ENCODE results near the gene TRAPPC1.

TRAPPC1 gene

DNA sequence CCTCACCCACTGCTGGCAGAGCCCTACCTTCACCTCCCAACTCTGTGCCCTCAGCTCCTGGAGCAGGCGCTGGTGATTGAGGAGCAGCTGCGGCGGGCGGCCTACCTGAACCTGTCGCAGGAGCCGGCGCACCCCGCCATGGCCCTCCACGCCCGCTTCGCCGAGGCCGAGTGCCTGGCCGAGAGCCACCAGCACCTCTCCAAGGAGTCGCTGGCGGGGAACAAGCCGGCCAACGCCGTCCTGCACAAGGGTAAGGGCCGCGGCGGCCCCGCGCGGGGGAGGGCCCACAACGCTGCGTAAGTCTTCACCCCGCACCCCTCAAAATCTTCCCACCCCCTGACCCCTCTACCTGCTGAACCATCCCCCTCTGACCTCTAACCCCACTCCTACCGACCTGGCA, 22.7 kb downstream of the TRAPPC1 start:
- Mint-ChIP-seq H3K27ac (no peak overlapping the region), H3K9me3 (no peaks in the 10 kb centered on the region), H3K4me1 (ENCODE audit: low read depth in 2 of 2) (peaks cover 0 to 4% of the 10 kb centered on the region in 2 donors), H3K4me3 (no peak overlapping the region), H3K36me3 (ENCODE audit: insufficient read depth) (peaks cover 51% of the 10 kb centered on the region), H3K27me3 (no peaks in the 10 kb centered on the region)
- ATAC-seq (replicated peaks) (no peak), DNase-seq (no peak)

DNA sequence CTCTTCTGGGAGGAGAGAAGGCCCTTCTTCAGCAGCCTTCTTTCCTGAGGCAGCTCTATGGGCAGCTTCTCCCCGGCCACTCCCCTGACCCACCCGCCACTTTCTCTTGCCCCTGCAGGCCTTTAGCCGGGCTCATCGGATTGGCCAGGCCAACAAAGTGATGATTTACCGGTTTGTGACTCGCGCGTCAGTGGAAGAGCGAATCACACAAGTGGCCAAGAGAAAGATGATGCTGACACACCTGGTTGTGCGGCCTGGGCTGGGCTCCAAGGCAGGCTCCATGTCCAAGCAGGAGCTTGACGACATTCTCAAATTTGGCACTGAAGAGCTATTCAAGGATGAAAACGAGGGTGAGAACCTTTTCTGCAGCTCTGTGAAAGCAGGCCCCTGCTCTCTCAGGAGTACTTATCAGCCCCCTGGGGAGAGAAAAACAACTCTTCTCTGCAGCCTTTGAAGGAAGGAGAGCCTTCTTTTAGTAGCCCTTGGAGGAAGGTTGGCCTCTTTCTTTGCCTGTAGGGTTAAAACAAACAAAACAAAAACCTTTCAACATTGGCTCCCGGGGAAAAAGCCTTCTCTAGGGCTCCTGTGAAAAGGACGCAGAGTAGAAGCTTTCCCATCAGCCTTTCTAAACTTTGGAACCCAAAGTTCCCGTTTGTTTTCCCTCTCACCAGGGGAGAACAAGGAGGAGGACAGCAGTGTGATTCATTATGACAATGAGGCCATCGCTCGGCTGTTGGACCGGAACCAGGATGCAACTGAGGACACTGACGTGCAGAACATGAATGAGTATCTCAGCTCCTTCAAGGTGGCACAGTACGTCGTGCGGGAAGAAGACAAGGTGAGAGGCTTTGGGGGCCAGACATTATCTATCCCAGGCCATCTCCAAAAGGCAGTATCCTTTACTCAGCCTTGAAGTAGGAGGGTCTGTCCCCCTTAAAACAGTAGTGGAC, 28.3 kb downstream of the TRAPPC1 start:
- peak overlapping the region in 1 of 2 donors; percentile 78 for H3K27ac Mint-ChIP-seq
- peaks cover 88% of the 10 kb centered on the region for H3K36me3 Mint-ChIP-seq (ENCODE audit: insufficient read depth)
- H3K9me3 Mint-ChIP-seq = no peaks in the 10 kb centered on the region
- no peak overlapping the region for H3K4me3 Mint-ChIP-seq
- no peak for DNase-seq
- no peaks in the 10 kb centered on the region for H3K27me3 Mint-ChIP-seq
- no peaks in the 10 kb centered on the region for H3K4me1 Mint-ChIP-seq (ENCODE audit: low read depth in 2 of 2)
- no peak for ATAC-seq (replicated peaks)

DNA sequence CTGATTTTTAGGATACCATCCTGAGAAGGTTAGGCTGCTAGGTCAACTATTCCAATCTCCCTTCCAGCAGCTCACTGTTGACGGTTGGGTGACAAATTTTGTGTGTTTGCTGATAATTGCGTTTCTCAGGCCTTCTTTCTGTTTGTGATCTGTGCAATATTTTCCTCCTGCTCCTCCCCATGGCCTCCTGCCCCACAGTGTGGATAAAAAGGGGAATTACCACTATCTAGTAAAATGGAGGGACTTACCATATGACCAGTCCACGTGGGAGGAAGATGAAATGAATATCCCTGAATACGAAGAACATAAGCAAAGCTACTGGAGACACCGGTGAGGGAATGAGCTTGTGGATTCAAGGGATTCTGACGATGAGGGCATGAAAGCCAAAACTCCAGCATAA, 34.0 kb downstream of the TRAPPC1 start:
- peaks cover 2 to 18% of the 10 kb centered on the region in 2 donors for H3K4me1 Mint-ChIP-seq (ENCODE audit: low read depth in 2 of 2)
- peaks cover 89% of the 10 kb centered on the region for H3K36me3 Mint-ChIP-seq (ENCODE audit: insufficient read depth)
- ATAC-seq (replicated peaks) = peak; percentile 66
- H3K27ac Mint-ChIP-seq = peak overlapping the region in 1 of 2 donors; percentile 27
- no peak for DNase-seq
- no peaks in the 10 kb centered on the region for H3K9me3 Mint-ChIP-seq
- H3K4me3 Mint-ChIP-seq = no peak overlapping the region
- no peaks in the 10 kb centered on the region for H3K27me3 Mint-ChIP-seq

DNA sequence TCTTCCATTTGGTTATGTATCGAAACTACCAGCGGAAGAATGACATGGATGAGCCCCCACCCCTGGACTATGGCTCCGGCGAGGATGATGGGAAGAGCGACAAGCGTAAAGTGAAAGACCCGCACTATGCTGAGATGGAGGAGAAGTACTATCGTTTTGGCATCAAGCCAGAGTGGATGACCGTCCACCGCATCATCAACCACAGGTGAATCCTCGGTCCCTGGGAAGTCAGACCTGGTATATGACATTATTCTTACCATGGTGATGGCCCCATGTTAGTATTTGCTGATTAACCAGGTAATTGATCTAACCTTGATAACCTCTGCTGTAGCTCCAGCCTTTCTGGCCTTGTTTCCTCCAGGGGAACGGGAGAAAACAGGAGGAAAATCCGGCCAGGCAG, 34.7 kb downstream of the TRAPPC1 start:
- H3K4me1 Mint-ChIP-seq (ENCODE audit: low read depth in 2 of 2) = peaks cover 2 to 18% of the 10 kb centered on the region in 2 donors
- peaks cover 91% of the 10 kb centered on the region for H3K36me3 Mint-ChIP-seq (ENCODE audit: insufficient read depth)
- no peak for DNase-seq
- H3K27me3 Mint-ChIP-seq = no peaks in the 10 kb centered on the region
- no peaks in the 10 kb centered on the region for H3K9me3 Mint-ChIP-seq
- peak overlapping the region; percentile 16 to 44 for H3K27ac Mint-ChIP-seq
- ATAC-seq (replicated peaks) = no peak
- no peak overlapping the region for H3K4me3 Mint-ChIP-seq

DNA sequence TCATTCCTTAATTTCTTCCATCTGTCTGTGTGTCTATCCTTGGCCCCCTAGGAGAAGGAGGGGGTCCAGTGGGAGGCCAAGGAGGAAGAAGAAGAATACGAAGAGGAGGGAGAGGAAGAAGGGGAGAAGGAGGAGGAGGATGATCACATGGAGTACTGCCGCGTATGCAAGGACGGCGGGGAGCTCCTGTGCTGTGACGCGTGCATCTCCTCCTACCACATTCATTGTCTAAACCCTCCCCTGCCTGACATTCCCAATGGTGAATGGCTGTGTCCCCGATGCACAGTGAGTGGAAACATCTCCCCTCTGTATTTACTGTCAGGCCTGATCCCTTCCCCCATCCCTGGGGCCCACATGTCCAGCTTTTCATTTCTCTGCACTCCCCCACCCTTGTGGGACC, 36.9 kb downstream of the TRAPPC1 start:
- ATAC-seq (replicated peaks) (no peak), DNase-seq (no peak)
- peak overlapping the region; percentile 20 to 67 for H3K27ac Mint-ChIP-seq
- no peaks in the 10 kb centered on the region for H3K9me3 Mint-ChIP-seq
- H3K4me3 Mint-ChIP-seq = no peak overlapping the region
- H3K36me3 Mint-ChIP-seq (ENCODE audit: insufficient read depth) = peaks cover 89% of the 10 kb centered on the region
- peaks cover 2 to 28% of the 10 kb centered on the region in 2 donors for H3K4me1 Mint-ChIP-seq (ENCODE audit: low read depth in 2 of 2)
- no peaks in the 10 kb centered on the region for H3K27me3 Mint-ChIP-seq

DNA sequence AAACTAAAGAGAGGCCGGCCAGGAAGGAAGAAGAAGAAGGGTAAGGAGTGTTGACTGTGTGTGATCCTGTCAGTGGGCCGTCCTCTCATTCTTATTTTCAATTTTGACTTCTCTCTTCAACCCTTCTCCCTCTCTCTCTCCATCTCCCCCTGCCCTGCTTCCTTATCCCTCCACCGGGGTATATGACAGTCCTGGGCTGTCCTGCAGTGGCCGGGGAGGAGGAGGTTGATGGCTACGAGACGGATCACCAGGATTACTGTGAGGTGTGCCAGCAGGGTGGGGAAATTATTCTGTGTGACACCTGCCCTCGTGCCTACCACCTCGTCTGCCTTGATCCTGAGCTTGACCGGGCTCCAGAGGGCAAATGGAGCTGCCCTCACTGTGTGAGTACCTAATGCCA, 37.5 kb downstream of the TRAPPC1 start:
- H3K27me3 Mint-ChIP-seq = no peaks in the 10 kb centered on the region
- H3K4me1 Mint-ChIP-seq (ENCODE audit: low read depth in 2 of 2) = peaks cover 2 to 28% of the 10 kb centered on the region in 2 donors
- peaks cover 89% of the 10 kb centered on the region for H3K36me3 Mint-ChIP-seq (ENCODE audit: insufficient read depth)

DNA sequence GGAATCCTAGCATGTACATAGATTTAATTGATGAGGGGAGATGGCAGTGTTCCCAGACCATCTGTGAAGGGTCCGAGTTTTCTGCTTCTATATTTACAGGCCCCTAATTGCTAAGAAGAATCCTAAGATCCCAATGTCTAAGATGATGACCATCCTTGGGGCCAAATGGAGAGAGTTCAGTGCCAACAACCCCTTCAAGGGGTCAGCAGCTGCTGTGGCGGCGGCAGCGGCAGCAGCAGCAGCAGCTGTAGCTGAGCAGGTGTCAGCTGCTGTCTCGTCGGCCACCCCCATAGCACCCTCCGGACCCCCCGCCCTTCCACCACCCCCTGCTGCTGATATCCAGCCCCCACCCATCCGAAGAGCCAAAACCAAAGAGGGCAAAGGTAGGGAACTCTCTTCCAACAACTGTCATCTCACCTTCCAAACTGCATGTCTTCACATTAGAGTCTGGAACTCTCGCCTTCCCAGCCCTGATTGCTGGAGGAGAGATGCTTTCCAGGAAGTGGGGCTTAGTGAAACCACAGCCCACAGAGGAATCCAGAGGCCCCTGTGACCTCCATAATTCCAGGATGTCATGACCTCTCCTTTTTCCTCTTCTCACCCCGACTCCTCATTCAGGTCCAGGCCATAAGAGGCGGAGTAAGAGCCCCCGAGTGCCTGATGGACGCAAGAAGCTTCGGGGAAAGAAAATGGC, 38.4 kb downstream of the TRAPPC1 start:
- Mint-ChIP-seq H3K27ac (peak overlapping the region in 1 of 2 donors; percentile 71), H3K4me1 (ENCODE audit: low read depth in 2 of 2) (peaks cover 2 to 28% of the 10 kb centered on the region in 2 donors), H3K36me3 (ENCODE audit: insufficient read depth) (peaks cover 80% of the 10 kb centered on the region), H3K27me3 (no peaks in the 10 kb centered on the region), H3K9me3 (no peaks in the 10 kb centered on the region), H3K4me3 (no peak overlapping the region)
- DNase-seq (no peak), ATAC-seq (replicated peaks) (no peak)

More for the DNA sequence above, 37.5 kb downstream of the TRAPPC1 start:
- ATAC-seq (replicated peaks) (no peak), DNase-seq (no peak)
- Mint-ChIP-seq H3K4me3 (no peak overlapping the region), H3K27ac (peak overlapping the region in 1 of 2 donors; percentile 20), H3K9me3 (no peaks in the 10 kb centered on the region)

DNA sequence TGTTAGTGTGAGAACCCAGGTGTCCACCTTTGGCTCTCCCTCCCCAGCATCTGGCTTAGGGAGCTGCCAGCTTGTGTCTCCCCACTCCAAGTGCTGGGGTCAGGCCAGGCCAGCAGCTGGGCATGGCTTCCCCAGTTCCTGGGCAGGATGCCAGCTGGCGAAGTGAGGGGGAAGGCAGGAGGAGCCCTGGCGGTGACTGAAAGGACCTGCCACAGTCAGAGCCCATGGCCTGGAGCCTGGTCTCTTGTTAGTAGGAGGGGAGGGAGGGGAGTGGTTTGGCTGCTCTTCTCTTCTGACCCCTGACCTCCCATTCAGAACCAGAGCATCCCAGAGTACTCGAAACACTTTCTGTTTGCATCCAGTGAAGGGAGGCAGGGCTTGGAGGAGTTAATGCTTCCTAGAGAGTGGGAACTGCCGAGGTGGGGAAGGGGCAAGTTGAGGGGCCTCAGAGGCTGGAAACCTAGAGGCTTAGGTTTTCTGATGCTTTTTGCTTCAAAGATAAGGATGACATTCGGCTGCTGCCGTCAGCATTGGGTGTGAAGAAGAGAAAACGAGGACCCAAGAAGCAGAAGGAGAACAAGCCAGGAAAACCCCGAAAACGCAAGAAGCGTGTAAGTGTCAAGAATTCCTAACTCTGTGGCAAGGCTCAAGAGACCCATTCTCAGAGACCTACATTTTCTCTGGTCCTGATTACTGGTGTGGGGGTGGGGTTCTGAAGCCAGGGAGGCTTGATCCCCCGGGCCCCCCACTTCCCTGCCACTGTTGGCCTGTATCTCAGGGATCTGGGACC, 42.4 kb downstream of the TRAPPC1 start:
- Mint-ChIP-seq H3K4me1 (ENCODE audit: low read depth in 2 of 2) (peaks cover 8 to 10% of the 10 kb centered on the region in 2 donors), H3K9me3 (no peaks in the 10 kb centered on the region), H3K27me3 (no peaks in the 10 kb centered on the region), H3K4me3 (no peak overlapping the region), H3K36me3 (ENCODE audit: insufficient read depth) (peaks cover 55% of the 10 kb centered on the region), H3K27ac (no peak overlapping the region)
- ATAC-seq (replicated peaks) (no peak), DNase-seq (peak in 1 of 3 experiments; percentile 13)

DNA sequence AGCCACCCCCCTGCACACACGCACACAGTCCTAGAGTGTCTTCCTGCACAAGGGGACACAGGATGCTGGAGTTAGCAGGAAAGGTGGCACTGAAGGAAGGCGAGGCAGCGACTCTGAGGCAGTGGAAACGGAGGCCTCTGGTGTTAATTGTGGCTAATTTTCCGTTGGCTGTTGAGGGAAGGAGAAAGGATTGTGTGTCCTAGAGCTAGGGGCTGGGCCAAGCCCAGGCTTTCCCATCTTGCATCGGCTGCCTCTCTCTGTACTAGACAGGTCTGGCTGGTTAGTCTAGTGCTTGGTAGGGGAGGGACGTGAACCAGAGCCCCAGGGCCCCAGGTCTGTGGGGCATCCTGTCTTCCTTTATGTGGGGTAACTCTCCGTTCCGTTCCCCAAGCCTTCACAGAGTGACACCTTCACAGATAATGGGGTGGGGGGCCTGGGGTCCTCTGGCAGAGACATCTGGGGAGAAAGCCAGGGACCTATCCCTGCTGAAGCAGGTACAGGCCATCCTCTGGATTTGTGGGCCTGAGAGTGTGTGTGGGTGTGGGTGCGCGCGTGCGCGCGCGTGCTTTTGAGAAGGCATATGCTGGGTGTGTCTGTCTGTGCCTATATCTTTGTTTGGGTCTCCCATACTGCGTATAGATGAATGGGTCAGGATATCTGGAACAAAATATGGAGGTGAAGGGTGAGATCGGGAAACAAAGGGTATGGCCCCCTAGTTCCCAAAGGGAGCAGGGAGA, 43.4 kb downstream of the TRAPPC1 start, which contains the start of gene CHD3:
TSS of gene CHD3 (plus strand) at position 606 of the 737 bp plus-strand sequence. CDS start 212 bp downstream, outside the sequence.
- Mint-ChIP-seq H3K27me3 (no peaks in the 10 kb centered on the region), H3K4me3 (no peak within 1 kb of the TSS), H3K27ac (no peak within 1 kb of the TSS), H3K36me3 (ENCODE audit: insufficient read depth) (peaks cover 54% of the 10 kb centered on the region), H3K4me1 (ENCODE audit: low read depth in 2 of 2) (peaks cover 8 to 10% of the 10 kb centered on the region in 2 donors), H3K9me3 (no peaks in the 10 kb centered on the region)
- ATAC-seq (replicated peaks) (peak; percentile 17), DNase-seq (peak; percentile 13 to 29 (median 15))

DNA sequence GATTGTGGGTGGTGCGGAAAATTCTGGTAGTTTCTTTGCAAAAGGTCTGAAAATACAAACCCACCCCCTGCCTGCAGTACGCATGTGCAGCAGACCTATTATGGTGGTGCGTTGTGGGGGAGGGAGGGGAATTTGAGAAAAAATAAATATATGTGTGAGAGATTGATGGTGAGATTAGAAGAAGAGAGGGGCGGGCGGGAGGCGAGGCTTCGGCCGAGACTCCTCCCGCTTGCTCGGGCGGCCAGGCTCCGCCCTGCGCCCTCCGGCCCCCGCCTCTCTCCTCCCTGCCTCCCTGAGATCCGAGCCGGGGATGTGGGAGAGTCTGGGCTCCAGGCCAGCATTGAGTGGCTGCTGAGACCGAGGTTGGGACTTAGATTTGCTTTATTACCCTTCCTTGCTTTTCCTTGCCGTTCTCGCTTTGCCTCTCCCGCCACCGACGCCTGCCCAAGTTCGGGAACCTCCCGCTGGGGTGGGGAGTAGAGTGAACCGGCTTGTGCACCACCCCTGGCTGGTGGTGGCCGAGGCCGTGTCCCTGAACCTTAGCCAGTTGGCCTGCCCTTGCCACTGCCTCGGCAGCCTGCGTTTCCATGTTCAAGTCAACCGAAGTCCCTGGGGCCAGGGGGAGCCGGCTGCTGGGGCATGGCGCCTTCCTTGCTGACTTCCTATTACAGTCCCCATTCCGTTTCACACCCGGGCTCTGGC, 44.1 kb downstream of the TRAPPC1 start:
- Mint-ChIP-seq H3K4me1 (ENCODE audit: low read depth in 2 of 2) (peaks cover 8 to 10% of the 10 kb centered on the region in 2 donors), H3K36me3 (ENCODE audit: insufficient read depth) (peaks cover 47% of the 10 kb centered on the region), H3K27me3 (no peaks in the 10 kb centered on the region), H3K4me3 (no peak overlapping the region), H3K9me3 (no peaks in the 10 kb centered on the region), H3K27ac (no peak overlapping the region)
- peak; percentile 72 for ATAC-seq (replicated peaks)
- peak; percentile 78 to 82 (median 80) for DNase-seq

DNA sequence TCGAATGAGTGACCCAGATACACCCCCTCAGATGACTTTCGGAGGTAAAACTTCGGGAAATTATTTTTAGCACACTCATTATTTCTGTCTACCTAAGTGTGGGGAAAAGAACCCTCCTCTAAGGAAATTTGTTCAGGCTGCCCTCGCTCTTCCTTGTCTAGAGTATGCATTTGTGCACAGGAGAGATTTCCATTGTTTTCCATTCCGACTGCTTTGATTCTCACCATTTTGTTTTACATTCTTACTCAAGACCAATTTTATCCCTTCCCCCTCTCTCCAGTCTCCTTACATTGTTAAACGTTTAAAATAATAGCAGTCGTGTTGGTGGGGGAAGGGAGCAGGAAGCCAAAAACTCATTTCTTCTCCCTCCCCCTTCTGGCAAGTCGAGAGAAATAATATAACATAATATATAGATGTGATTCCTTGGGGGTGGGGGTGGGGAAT, 44.7 kb downstream of the TRAPPC1 start:
- Mint-ChIP-seq H3K27me3 (no peaks in the 10 kb centered on the region), H3K36me3 (ENCODE audit: insufficient read depth) (peaks cover 41% of the 10 kb centered on the region), H3K4me3 (no peak overlapping the region), H3K9me3 (no peaks in the 10 kb centered on the region), H3K4me1 (ENCODE audit: low read depth in 2 of 2) (peaks cover 8 to 10% of the 10 kb centered on the region in 2 donors), H3K27ac (no peak overlapping the region)
- peak; percentile 28 for ATAC-seq (replicated peaks)
- no peak for DNase-seq
